Measurements from ENCODE around the gene ACACB.
"Not testable (repeated sequence)": the region's sequence is repeated elsewhere in the genome, so short reads cannot be mapped to it uniquely, and the experiment has no call there.

Gene ACACB

DNA sequence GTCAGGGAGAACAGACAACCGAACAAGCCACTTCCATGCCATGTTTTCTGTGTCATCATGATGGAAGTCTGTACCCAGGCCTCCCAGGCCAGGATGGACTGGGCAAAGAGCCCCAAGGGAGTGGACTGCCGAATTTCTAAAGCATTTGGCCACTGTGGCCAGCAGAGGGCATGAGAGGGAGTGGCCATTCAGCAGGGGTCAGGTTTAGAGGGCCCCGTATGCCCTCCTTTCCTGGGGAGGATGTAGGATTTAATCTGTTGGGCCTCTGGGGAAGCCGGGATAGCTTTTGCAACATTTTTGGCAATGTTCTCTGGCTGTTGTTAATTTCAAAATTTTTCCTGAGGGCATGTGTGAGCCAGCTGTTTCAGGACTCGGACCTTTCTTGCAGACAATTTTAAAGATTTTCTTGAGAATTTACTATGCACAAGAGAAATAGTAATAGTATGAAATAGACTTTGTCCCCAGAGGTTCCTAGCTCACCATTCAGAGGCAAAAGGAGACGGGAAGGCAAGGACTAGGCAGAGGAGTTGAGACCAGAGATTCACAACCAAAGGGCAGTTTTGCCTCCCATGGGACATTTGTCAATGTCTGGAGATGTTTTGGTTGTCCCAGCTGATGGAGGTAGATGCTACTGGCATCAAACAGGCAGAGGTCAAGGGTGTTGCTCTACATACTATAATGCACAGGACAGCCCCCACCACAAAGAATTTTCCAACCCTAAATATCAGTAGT is 18.0 kb downstream of the ACACB start:
- no peak for TF ChIP-seq POLR2AphosphoS5 (IDR thresholded peaks at IDR 0.05; ENCODE audit: low read depth, low read length)
- DNase-seq (ENCODE audit: insufficient read length, low spot score) (no peak), FAIRE-seq (no peak)

DNA sequence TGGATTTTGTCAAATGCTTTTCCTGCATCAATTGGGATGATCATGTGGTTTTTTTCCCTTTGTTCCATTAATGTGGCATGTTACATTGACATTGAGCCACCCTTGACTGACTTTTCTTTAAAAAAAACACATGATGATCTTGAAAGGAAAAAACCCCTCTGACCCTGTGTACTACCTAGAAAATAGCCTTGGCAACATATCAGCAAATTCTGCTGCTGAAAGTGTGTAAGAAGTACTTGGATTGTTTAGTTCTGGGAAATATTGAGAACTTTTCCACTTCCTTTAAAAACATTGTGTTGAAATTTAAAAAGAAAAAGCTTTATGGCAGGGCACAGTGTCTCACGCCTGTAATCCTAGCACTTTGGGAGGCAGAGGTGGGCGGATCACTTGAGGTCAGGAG is 20.7 kb downstream of the ACACB start:
- FAIRE-seq (no peak), DNase-seq (ENCODE audit: insufficient read length, low spot score) (no peak)
- no peak for TF ChIP-seq POLR2A (IDR thresholded peaks at IDR 0.05; ENCODE audit: low read depth, low read length)
- no peak for TF ChIP-seq PAX5 (IDR thresholded peaks at IDR 0.05; ENCODE audit: insufficient read depth, low read length, severe bottlenecking)
- TF ChIP-seq SPI1 (IDR thresholded peaks at IDR 0.05; ENCODE audit: low read depth, low read length), result no peak
- TF ChIP-seq POLR2AphosphoS5 (IDR thresholded peaks at IDR 0.05; ENCODE audit: low read depth, low read length), result no peak
- no peak for TF ChIP-seq TAF1 (IDR thresholded peaks at IDR 0.05; ENCODE audit: low read depth, low read length)
- TF ChIP-seq POU2F2 (IDR thresholded peaks at IDR 0.05; ENCODE audit: low read depth, low read length), result no peak

DNA sequence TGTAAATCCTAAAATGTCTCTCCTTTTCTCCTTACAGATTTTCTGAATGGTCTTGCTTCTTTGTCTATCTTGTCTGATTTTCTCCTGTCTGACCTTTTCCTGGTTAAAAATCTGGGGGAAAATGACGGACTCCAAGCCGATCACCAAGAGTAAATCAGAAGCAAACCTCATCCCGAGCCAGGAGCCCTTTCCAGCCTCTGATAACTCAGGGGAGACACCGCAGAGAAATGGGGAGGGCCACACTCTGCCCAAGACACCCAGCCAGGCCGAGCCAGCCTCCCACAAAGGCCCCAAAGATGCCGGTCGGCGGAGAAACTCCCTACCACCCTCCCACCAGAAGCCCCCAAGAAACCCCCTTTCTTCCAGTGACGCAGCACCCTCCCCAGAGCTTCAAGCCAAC is 23.0 kb downstream of the ACACB start:
- TF ChIP-seq PAX5 (IDR thresholded peaks at IDR 0.05; ENCODE audit: insufficient read depth, low read length, severe bottlenecking) (no peak), TAF1 (IDR thresholded peaks at IDR 0.05; ENCODE audit: low read depth, low read length) (no peak), SPI1 (IDR thresholded peaks at IDR 0.05; ENCODE audit: low read depth, low read length) (no peak), POLR2AphosphoS5 (IDR thresholded peaks at IDR 0.05; ENCODE audit: low read depth, low read length) (no peak), POU2F2 (IDR thresholded peaks at IDR 0.05; ENCODE audit: low read depth, low read length) (no peak), POLR2A (IDR thresholded peaks at IDR 0.05; ENCODE audit: low read depth, low read length) (no peak)
- no peak for DNase-seq (ENCODE audit: insufficient read length, low spot score)
- no peak for FAIRE-seq

DNA sequence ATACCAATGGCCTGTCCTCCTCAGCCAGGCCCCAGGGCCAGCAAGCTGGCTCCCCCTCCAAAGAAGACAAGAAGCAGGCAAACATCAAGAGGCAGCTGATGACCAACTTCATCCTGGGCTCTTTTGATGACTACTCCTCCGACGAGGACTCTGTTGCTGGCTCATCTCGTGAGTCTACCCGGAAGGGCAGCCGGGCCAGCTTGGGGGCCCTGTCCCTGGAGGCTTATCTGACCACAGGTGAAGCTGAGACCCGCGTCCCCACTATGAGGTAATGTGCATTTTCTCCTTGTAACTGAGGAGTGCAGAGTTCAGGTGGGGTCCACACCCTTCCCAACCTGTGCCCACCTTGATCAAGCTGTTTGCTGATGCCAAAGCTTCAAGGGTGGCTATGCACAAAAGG is 23.4 kb downstream of the ACACB start:
- DNase-seq (ENCODE audit: insufficient read length, low spot score) (no peak), FAIRE-seq (no peak)
- no peak for TF ChIP-seq POLR2AphosphoS5 (IDR thresholded peaks at IDR 0.05; ENCODE audit: low read depth, low read length)
- no peak for TF ChIP-seq PAX5 (IDR thresholded peaks at IDR 0.05; ENCODE audit: insufficient read depth, low read length, severe bottlenecking)
- no peak for TF ChIP-seq POU2F2 (IDR thresholded peaks at IDR 0.05; ENCODE audit: low read depth, low read length)
- TF ChIP-seq TAF1 (IDR thresholded peaks at IDR 0.05; ENCODE audit: low read depth, low read length), result no peak
- TF ChIP-seq SPI1 (IDR thresholded peaks at IDR 0.05; ENCODE audit: low read depth, low read length), result no peak
- TF ChIP-seq POLR2A (IDR thresholded peaks at IDR 0.05; ENCODE audit: low read depth, low read length), result no peak

DNA sequence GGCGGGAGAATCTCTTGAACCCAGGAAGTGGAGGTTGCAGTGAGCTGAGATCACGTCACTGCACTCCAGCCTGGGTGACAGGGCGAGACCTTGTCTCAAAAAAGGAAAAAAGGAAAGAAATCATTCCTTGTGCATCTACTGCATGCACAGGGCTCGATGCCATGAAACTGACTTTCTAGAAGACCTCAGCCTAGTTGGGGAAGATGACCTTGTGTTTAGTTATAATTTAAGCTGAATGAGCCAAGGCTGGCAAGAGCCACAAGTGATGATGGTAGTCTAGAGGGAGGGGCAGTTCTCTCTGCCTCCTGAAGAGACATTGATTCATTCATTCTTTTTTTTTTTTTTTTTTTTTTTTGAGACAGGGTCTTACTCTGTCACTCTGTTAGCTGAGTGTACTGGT is 24.2 kb downstream of the ACACB start:
- no peak for FAIRE-seq
- DNase-seq (ENCODE audit: insufficient read length, low spot score), result no peak
- no peak for TF ChIP-seq SPI1 (IDR thresholded peaks at IDR 0.05; ENCODE audit: low read depth, low read length)
- no peak for TF ChIP-seq POLR2AphosphoS5 (IDR thresholded peaks at IDR 0.05; ENCODE audit: low read depth, low read length)
- no peak for TF ChIP-seq TAF1 (IDR thresholded peaks at IDR 0.05; ENCODE audit: low read depth, low read length)
- TF ChIP-seq POLR2A (IDR thresholded peaks at IDR 0.05; ENCODE audit: low read depth, low read length), result no peak
- no peak for TF ChIP-seq PAX5 (IDR thresholded peaks at IDR 0.05; ENCODE audit: insufficient read depth, low read length, severe bottlenecking)
- TF ChIP-seq POU2F2 (IDR thresholded peaks at IDR 0.05; ENCODE audit: low read depth, low read length), result no peak

DNA sequence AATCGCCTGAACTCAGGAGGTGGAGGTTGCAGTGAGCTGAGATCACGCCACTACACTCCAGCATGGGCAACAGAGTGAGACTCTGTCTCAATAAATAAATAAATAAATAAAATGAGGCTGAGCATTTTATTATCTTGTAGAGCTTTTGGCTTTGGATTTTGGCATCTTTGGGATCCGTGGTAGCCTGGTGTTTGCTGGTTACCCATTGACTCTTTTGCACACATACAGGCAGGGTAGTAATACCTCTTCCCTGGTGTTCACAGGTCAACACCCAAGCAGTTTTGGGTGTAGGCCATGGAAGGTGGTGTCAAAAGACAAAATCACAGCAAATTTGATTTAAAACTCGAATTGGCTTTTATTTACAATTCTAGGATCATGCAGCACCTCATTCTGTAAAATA is 27.8 kb downstream of the ACACB start:
- no peak for FAIRE-seq
- no peak for DNase-seq (ENCODE audit: insufficient read length, low spot score)
- TF ChIP-seq POLR2A (IDR thresholded peaks at IDR 0.05; ENCODE audit: low read depth, low read length), result no peak
- TF ChIP-seq POLR2AphosphoS5 (IDR thresholded peaks at IDR 0.05; ENCODE audit: low read depth, low read length), result no peak
- no peak for TF ChIP-seq PAX5 (IDR thresholded peaks at IDR 0.05; ENCODE audit: insufficient read depth, low read length, severe bottlenecking)
- no peak for TF ChIP-seq SPI1 (IDR thresholded peaks at IDR 0.05; ENCODE audit: low read depth, low read length)
- no peak for TF ChIP-seq POU2F2 (IDR thresholded peaks at IDR 0.05; ENCODE audit: low read depth, low read length)
- no peak for TF ChIP-seq TAF1 (IDR thresholded peaks at IDR 0.05; ENCODE audit: low read depth, low read length)

DNA sequence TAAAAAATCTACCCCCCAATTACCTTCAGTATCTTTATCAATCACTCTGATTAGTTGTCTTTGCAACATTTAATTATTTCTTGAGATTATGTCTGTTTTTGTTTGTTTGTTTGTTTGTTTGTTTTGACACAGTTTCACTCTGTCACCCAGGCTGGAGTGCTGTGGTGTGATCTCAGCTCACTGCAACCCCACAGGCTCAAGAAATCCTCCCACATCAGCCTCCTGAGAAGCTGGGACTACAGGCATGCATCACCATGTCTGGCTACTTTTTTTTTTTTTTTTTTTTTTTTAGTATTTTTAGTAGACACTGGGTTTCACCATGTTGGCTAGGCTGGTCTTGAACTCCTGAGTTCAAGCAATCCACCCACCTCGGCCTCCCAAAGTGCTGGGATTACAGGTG is 30.7 kb downstream of the ACACB start:
- not testable (repeated sequence) for FAIRE-seq; DNase-seq (ENCODE audit: insufficient read length, low spot score)

DNA sequence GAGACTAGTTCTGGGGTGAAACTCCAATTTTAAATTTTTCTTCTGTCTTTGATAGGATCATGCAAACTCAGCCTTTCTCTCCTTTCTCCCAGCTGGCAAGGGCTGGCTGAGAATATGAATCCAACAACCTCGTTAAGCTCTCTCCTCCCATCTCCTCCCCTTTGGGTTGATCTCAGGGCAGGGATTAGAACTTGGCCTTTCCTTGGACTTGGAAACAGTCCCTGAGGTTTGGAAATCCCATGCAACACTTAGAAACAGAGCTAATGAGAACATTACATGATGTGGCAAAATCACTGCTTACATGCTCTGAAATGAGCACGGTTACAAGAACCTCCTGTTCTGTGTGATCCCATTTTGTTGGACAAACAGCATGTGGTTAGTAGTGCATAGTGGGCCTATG is 31.6 kb downstream of the ACACB start:
- no peak for TF ChIP-seq POU2F2 (IDR thresholded peaks at IDR 0.05; ENCODE audit: low read depth, low read length)
- TF ChIP-seq TAF1 (IDR thresholded peaks at IDR 0.05; ENCODE audit: low read depth, low read length), result no peak
- TF ChIP-seq POLR2AphosphoS5 (IDR thresholded peaks at IDR 0.05; ENCODE audit: low read depth, low read length), result no peak
- no peak for TF ChIP-seq PAX5 (IDR thresholded peaks at IDR 0.05; ENCODE audit: insufficient read depth, low read length, severe bottlenecking)
- TF ChIP-seq SPI1 (IDR thresholded peaks at IDR 0.05; ENCODE audit: low read depth, low read length), result no peak
- TF ChIP-seq POLR2A (IDR thresholded peaks at IDR 0.05; ENCODE audit: low read depth, low read length), result no peak
- DNase-seq (ENCODE audit: insufficient read length, low spot score) (no peak), FAIRE-seq (no peak)

DNA sequence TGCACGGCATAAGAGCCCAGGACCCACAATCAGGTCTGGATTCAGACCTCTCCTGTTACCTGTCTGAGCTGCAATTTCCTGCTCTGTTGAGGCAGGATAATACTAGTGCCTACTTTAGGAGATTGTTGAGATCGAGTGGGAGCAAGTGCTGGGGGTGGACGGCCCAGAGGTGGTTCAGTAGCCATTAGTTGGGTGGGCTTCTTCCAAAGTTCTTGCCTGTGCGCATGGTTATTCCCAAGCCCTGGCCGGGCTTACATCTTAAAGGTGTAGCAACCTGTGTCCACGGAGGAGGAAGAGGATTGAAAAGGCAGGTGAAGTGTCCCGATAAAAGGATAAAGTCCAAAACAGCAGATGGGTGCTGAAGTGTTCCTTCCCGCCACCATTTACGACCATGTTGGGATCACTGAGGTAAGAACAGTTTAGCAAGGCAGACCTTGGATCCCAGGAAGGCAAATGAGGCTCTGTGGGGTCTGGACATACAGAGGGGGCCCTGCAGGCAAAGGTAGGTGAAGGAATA is 33.8 kb downstream of the ACACB start:
- FAIRE-seq (no peak), DNase-seq (ENCODE audit: insufficient read length, low spot score) (no peak)
- TF ChIP-seq POLR2A (IDR thresholded peaks at IDR 0.05; ENCODE audit: low read depth, low read length), result no peak
- TF ChIP-seq TAF1 (IDR thresholded peaks at IDR 0.05; ENCODE audit: low read depth, low read length), result no peak
- TF ChIP-seq POU2F2 (IDR thresholded peaks at IDR 0.05; ENCODE audit: low read depth, low read length), result no peak
- no peak for TF ChIP-seq PAX5 (IDR thresholded peaks at IDR 0.05; ENCODE audit: insufficient read depth, low read length, severe bottlenecking)
- no peak for TF ChIP-seq POLR2AphosphoS5 (IDR thresholded peaks at IDR 0.05; ENCODE audit: low read depth, low read length)
- no peak for TF ChIP-seq SPI1 (IDR thresholded peaks at IDR 0.05; ENCODE audit: low read depth, low read length)

DNA sequence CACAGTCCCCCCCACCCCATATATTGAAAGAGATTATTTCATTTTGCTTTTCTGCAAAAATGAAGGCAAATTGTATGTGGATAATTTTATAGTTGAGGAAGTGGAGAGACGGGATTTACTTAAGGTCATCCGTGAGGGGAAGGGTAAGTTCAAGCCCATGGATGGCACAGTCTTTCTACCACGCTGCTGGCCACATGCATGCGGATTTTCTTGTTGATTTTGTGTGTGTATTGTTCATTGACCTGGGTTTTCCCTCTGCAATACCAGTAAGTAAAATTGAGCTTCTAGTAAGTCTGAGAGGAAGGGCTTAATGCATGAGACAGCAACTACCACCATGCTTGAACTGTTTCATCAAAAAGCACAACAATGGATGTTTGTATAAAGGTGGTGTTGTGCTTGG is 35.1 kb downstream of the ACACB start:
- FAIRE-seq, result no peak
- no peak for TF ChIP-seq PAX5 (IDR thresholded peaks at IDR 0.05; ENCODE audit: insufficient read depth, low read length, severe bottlenecking)
- TF ChIP-seq TAF1 (IDR thresholded peaks at IDR 0.05; ENCODE audit: low read depth, low read length), result no peak
- no peak for TF ChIP-seq SPI1 (IDR thresholded peaks at IDR 0.05; ENCODE audit: low read depth, low read length)
- no peak for TF ChIP-seq POLR2A (IDR thresholded peaks at IDR 0.05; ENCODE audit: low read depth, low read length)
- no peak for TF ChIP-seq POU2F2 (IDR thresholded peaks at IDR 0.05; ENCODE audit: low read depth, low read length)
- no peak for TF ChIP-seq POLR2AphosphoS5 (IDR thresholded peaks at IDR 0.05; ENCODE audit: low read depth, low read length)
- DNase-seq (ENCODE audit: insufficient read length, low spot score), result no peak
